ENCODE measurements around the gene XRCC5. TPM values are rescaled to one million over a fixed set of nuclear protein-coding genes. Genes with fewer than 3 reads are reported as not detected.

The XRCC5 gene
- total and polyA plus RNA-seq, 10 of the 15 experiments (the other 5 are each of a cell fraction or from before 2014, with no cell fraction given): 259 to 815 (median 530) TPM

DNA sequence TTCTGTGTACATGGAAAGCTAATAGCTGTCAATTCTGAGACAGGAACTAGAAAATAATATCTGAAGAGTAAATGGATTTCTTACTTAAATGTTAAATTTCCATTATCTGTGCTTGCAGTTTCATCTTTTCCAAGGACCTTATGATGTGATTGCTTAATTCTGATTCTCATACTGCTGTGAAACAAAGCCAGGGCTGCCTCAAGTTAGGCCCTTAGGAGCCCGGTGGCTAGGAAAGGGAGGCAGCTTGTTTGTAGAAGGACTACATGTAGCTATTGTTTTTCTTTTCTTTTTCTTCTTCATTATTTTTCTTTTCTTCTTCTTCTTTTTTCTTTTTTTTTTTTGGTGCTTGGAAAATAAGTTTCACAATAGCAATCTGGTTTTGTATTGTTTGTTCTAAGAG lies 50.5 kb downstream of the XRCC5 start:
- no peak for DNase-seq (ENCODE audit: low read depth, low spot score)
- no peaks in the 10 kb centered on the region for H4K20me1 ChIP-seq (ENCODE audit: control insufficient read depth, insufficient read depth)
- intact Hi-C loops (cut with micrococcal nuclease; ENCODE audit: unreplicated experiment): no loop called here
- BruUV-seq (replicated peaks): no TSS peak
- POLR2A ChIA-PET: interaction anchor here (0.9 to 2.5 kb wide), 3 partner anchors 11 to 17 kb away, joined by 3 to 7 read pairs (median 4); no protein-coding TSS in a partner anchor
- CTCF ChIA-PET: interaction anchor here (0.6 to 1.7 kb wide), 5 partner anchors 10 to 123 kb away, joined by 3 to 5 read pairs (median 3); no protein-coding TSS in a partner anchor
- TF ChIP-seq IKZF2 (IDR thresholded peaks at IDR 0.05) (no peak), ZNF207 (IDR thresholded peaks at IDR 0.05; ENCODE audit: borderline replicate concordance) (no peak), CBFB (IDR thresholded peaks at IDR 0.05; ENCODE audit: low read depth) (no peak), STAT1 (conservative IDR thresholded peaks at IDR 0.05) (no peak), IRF4 (IDR thresholded peaks at IDR 0.05; ENCODE audit: low read depth, low read length) (no peak)
- no peak for FAIRE-seq
- no peak for ATAC-seq
- RAD21 ChIA-PET (ENCODE audit: unreplicated experiment): interaction anchor here (1.0 kb wide), 1 partner anchor 14 kb away, joined by 3 read pairs; no protein-coding TSS in a partner anchor
- H3K9ac ChIP-seq (ENCODE audit: control insufficient read depth, insufficient read depth, low read length): no peak overlapping the region
- H3K4me2 ChIP-seq (ENCODE audit: control insufficient read depth, insufficient read depth): no peak overlapping the region
- 100% methylated on average over 1 of the region's 1 CpG for WGBS (ENCODE audit: insufficient coverage, insufficient replicate concordance, low lambda C conversion rate, missing lambda C conversion rate)
- no peak overlapping the region for H3K4me3 ChIP-seq
- in situ Hi-C loops (cut with MboI): no loop called here
- H3K9me3 ChIP-seq (replicated peaks; ENCODE audit: control insufficient read depth, insufficient read depth, low read length): no peaks in the 10 kb centered on the region
- SMC1A ChIA-PET (ENCODE audit: uncharacterized antibody, unreplicated experiment): interaction anchor here (0.6 to 3.4 kb wide), 10 partner anchors 10 to 472 kb away, joined by 3 to 19 read pairs (median 4); no protein-coding TSS in a partner anchor
- H3K79me2 ChIP-seq (ENCODE audit: control insufficient read depth, insufficient read depth, low read length): no peaks in the 10 kb centered on the region; the same call in 1 of the 2 replicates
- H2AFZ ChIP-seq (ENCODE audit: control insufficient read depth, low read depth, low read length): no peak overlapping the region
- H3K4me1 ChIP-seq (ENCODE audit: control insufficient read depth, insufficient read depth, low read length): no peaks in the 10 kb centered on the region
- peaks cover 21 to 51% of the 10 kb centered on the region in 2 experiments for H3K36me3 ChIP-seq (ENCODE audit: control insufficient read depth in 2 of 2, insufficient read depth in 2 of 2, low read length in 1 of 2)
- H3K27ac ChIP-seq (ENCODE audit: control insufficient read depth, insufficient read depth): no peak overlapping the region
- no peaks in the 10 kb centered on the region for H3K27me3 ChIP-seq (replicated peaks in 1 of 2; ENCODE audit: control insufficient read depth in 2 of 2, insufficient read depth in 2 of 2, low read length in 1 of 2)

DNA sequence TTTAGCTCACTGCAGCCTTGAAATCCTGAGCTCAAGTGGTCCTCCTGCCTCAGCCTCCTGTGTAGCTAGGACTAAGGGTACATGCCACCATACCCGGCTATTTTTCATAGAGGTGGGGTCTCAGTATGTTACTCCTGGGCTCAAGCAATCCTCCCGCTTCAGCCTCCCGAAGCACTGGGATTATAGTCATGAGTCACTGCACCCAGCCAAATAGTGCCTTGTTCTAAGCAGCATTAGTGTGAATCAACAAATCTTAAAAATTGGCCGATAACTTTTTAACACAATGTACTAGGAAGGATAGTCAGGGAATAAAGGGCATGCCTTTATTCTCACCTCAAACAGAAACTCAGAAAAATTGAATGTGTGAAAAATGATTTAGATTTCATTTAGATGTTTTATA lies 51.6 kb downstream of the XRCC5 start:
- Histone ChIP-seq H3K27ac (ENCODE audit: control insufficient read depth, insufficient read depth) (no peak overlapping the region), H3K4me1 (ENCODE audit: control insufficient read depth, insufficient read depth, low read length) (no peaks in the 10 kb centered on the region), H3K9me3 (replicated peaks; ENCODE audit: control insufficient read depth, insufficient read depth, low read length) (no peaks in the 10 kb centered on the region), H3K9ac (ENCODE audit: control insufficient read depth, insufficient read depth, low read length) (no peak overlapping the region), H3K36me3 (ENCODE audit: control insufficient read depth in 2 of 2, insufficient read depth in 2 of 2, low read length in 1 of 2) (peaks cover 21 to 49% of the 10 kb centered on the region in 2 experiments), H3K4me2 (ENCODE audit: control insufficient read depth, insufficient read depth) (no peak overlapping the region), H2AFZ (ENCODE audit: control insufficient read depth, low read depth, low read length) (no peak overlapping the region), H3K27me3 (replicated peaks in 1 of 2; ENCODE audit: control insufficient read depth in 2 of 2, insufficient read depth in 2 of 2, low read length in 1 of 2) (no peaks in the 10 kb centered on the region), H4K20me1 (ENCODE audit: control insufficient read depth, insufficient read depth) (no peaks in the 10 kb centered on the region), H3K79me2 (ENCODE audit: control insufficient read depth, insufficient read depth, low read length) (no peaks in the 10 kb centered on the region; the same call in 1 of the 2 replicates), H3K4me3 (no peak overlapping the region)
- intact Hi-C loops (cut with micrococcal nuclease; ENCODE audit: unreplicated experiment): no loop called here
- in situ Hi-C loops (cut with MboI): no loop called here
- SMC1A ChIA-PET (ENCODE audit: uncharacterized antibody, unreplicated experiment): interaction anchor here (1.4 to 3.4 kb wide), 4 partner anchors 9 to 38 kb away, joined by 4 to 19 read pairs (median 6); no protein-coding TSS in a partner anchor
- DNase-seq (ENCODE audit: low read depth, low spot score) (no peak), ATAC-seq (no peak), FAIRE-seq (no peak)
- RAD21 ChIA-PET (ENCODE audit: unreplicated experiment): no interaction called here
- BruUV-seq (replicated peaks): no TSS peak
- POLR2A ChIA-PET: interaction anchor here (0.5 kb wide), 1 partner anchor 49 kb away, joined by 3 read pairs; no protein-coding TSS in a partner anchor
- CTCF ChIA-PET: interaction anchor here (0.7 to 1.7 kb wide), 4 partner anchors 13 to 505 kb away, joined by 3 to 5 read pairs (median 3); no protein-coding TSS in a partner anchor
- WGBS (ENCODE audit: insufficient coverage, insufficient replicate concordance, low lambda C conversion rate, missing lambda C conversion rate): over 99% methylated on average over 4 of the region's 4 CpGs
- TF ChIP-seq ZNF207 (IDR thresholded peaks at IDR 0.05; ENCODE audit: borderline replicate concordance) (no peak), LARP7 (IDR thresholded peaks at IDR 0.05) (no peak), CHD1 (IDR thresholded peaks at IDR 0.05; ENCODE audit: low read depth, low read length) (no peak), ASH2L (IDR thresholded peaks at IDR 0.05; ENCODE audit: borderline replicate concordance, low read depth) (no peak), CREM (IDR thresholded peaks at IDR 0.05; ENCODE audit: low read depth) (no peak), SP1 (IDR thresholded peaks at IDR 0.05; ENCODE audit: low read depth, low read length) (no peak)
- TF ChIP-seq, protein P1, sequence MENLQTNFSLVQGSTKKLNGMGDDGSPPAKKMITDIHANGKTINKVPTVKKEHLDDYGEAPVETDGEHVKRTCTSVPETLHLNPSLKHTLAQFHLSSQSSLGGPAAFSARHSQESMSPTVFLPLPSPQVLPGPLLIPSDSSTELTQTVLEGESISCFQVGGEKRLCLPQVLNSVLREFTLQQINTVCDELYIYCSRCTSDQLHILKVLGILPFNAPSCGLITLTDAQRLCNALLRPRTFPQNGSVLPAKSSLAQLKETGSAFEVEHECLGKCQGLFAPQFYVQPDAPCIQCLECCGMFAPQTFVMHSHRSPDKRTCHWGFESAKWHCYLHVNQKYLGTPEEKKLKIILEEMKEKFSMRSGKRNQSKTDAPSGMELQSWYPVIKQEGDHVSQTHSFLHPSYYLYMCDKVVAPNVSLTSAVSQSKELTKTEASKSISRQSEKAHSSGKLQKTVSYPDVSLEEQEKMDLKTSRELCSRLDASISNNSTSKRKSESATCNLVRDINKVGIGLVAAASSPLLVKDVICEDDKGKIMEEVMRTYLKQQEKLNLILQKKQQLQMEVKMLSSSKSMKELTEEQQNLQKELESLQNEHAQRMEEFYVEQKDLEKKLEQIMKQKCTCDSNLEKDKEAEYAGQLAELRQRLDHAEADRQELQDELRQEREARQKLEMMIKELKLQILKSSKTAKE (IDR thresholded peaks at IDR 0.05; ENCODE audit: low read depth, poor library complexity, severe bottlenecking): no peak
- TF ChIP-seq, protein P2, sequence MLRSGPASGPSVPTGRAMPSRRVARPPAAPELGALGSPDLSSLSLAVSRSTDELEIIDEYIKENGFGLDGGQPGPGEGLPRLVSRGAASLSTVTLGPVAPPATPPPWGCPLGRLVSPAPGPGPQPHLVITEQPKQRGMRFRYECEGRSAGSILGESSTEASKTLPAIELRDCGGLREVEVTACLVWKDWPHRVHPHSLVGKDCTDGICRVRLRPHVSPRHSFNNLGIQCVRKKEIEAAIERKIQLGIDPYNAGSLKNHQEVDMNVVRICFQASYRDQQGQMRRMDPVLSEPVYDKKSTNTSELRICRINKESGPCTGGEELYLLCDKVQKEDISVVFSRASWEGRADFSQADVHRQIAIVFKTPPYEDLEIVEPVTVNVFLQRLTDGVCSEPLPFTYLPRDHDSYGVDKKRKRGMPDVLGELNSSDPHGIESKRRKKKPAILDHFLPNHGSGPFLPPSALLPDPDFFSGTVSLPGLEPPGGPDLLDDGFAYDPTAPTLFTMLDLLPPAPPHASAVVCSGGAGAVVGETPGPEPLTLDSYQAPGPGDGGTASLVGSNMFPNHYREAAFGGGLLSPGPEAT (IDR thresholded peaks at IDR 0.05; ENCODE audit: low read depth): no peak
- TF ChIP-seq, protein P3, sequence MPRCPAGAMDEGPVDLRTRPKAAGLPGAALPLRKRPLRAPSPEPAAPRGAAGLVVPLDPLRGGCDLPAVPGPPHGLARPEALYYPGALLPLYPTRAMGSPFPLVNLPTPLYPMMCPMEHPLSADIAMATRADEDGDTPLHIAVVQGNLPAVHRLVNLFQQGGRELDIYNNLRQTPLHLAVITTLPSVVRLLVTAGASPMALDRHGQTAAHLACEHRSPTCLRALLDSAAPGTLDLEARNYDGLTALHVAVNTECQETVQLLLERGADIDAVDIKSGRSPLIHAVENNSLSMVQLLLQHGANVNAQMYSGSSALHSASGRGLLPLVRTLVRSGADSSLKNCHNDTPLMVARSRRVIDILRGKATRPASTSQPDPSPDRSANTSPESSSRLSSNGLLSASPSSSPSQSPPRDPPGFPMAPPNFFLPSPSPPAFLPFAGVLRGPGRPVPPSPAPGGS (IDR thresholded peaks at IDR 0.05; ENCODE audit: borderline replicate concordance, insufficient read depth, low read depth, low read length, poor library complexity, severe bottlenecking): no peak

Data from GM12878 (cell line).